HCT116 (cell line): Measurements from ENCODE around the gene STAU1. TPM values are rescaled to one million over a fixed set of nuclear protein-coding genes. Genes with fewer than 3 reads are reported as not detected.

Experiments used
- ATAC-seq: fragments of 200-7000 bp; cut with Tn5 transposase; 2 replicates; pipeline ENCODE4 v1.9.1; 2020; ENCODE audit warnings: mild to moderate bottlenecking, moderate library complexity
- BruUV-seq: library from RNA; stranded (reverse); fragments of 400-500 nt; replicated peaks from 2 replicates; lab custom pipeline; 2021; lab: Mats Ljungman, UMichigan
- CTCF ChIA-PET: fragments of 300-600 bp; sonication (Branson Sonifier 250); formaldehyde crosslinking; loops from one replicate; lab custom pipeline; 2021; ENCODE audit warnings: antibody characterized with exemption; lab: Charles Lee
- POLR2A ChIA-PET: fragments of 300-600, 350-600 bp; sonication (Branson Sonifier 250); formaldehyde crosslinking; loops from one replicate; lab custom pipeline; 2021; ENCODE audit warnings: antibody characterized with exemption; lab: Charles Lee
- RAD21 ChIA-PET, 2 experiments: fragments of 300-600 bp; sonication (Branson Sonifier 250); formaldehyde crosslinking; loops; one replicate each; lab custom pipeline; 2023; ENCODE audit warnings: low total read pairs in 2 of 2; ENCODE audit not compliant: uncharacterized antibody in 2 of 2, unreplicated experiment in 2 of 2, low non-redundant PET in 1 of 2; lab: Charles Lee
- DNase-seq: peaks from one replicate; pipeline ENCODE4 v3.0.0-alpha.2; 2010; ENCODE audit warnings: low read depth, low spot score
- H2AFZ ChIP-seq: fragments of 200-600 bp; shearing (Covaris generic), sonication (generic); 2 replicates; pipeline ENCODE4 v1.6.1; 2017; ENCODE audit warnings: low read depth, mixed run types, mixed read lengths, antibody characterized with exemption, low read length; ENCODE audit not compliant: poor library complexity, severe bottlenecking
- H3K27ac ChIP-seq: 2 replicates; pipeline ENCODE4 v1.5.1; 2012; ENCODE audit warnings: low read depth, low read length
- H3K27me3 ChIP-seq: fragments of 200-600 bp; sonication (generic); 2 replicates; pipeline ENCODE4 v1.6.1; 2016; ENCODE audit warnings: mixed run types, low read length, mixed read lengths; ENCODE audit not compliant: insufficient read depth
- H3K36me3 ChIP-seq, 2 experiments: fragments of 200-500 bp in 1 of 2; fragments of 200-600 bp in 1 of 2; sonication (Bioruptor generic) in 1 of 2; sonication (generic) in 1 of 2; 2 replicates each; pipeline versions ENCODE4 v1.5.1 to v1.6.1; 2014 to 2016; ENCODE audit warnings: low read length in 2 of 2, inconsistent platforms in 1 of 2, mixed read lengths in 1 of 2, mixed run types in 1 of 2; ENCODE audit not compliant: insufficient read depth in 2 of 2, control insufficient read depth in 1 of 2
- H3K4me1 ChIP-seq, 2 experiments: fragments of 200-600 bp in 1 of 2; sonication (generic) in 1 of 2; 2 replicates each; pipeline versions ENCODE4 v1.5.1 to v1.6.1; 2012 to 2017; ENCODE audit warnings: low read length in 2 of 2, inconsistent platforms in 1 of 2, mild to moderate bottlenecking in 1 of 2, mixed read lengths in 1 of 2, mixed run types in 1 of 2, moderate library complexity in 1 of 2; ENCODE audit not compliant: insufficient read depth in 2 of 2, control insufficient read depth in 1 of 2
- H3K4me2 ChIP-seq: fragments of 200-600 bp; sonication (generic); 2 replicates; pipeline ENCODE4 v1.6.1; 2017; ENCODE audit warnings: mixed run types, low read length, mixed read lengths
- H3K4me3 ChIP-seq, 2 experiments: fragments of 200-600 bp in 1 of 2; sonication (generic) in 1 of 2; replicated peaks in 1 of 2; 2 replicates each; pipeline ENCODE4 v1.5.1; 2011 to 2016; ENCODE audit warnings: low read length in 2 of 2, control low read depth in 1 of 2, low read depth in 1 of 2, mild to moderate bottlenecking in 1 of 2, mixed read lengths in 1 of 2, mixed run types in 1 of 2
- H3K79me2 ChIP-seq: fragments of 200-600 bp; sonication (generic); 2 replicates; pipeline ENCODE4 v1.6.1; 2017; ENCODE audit warnings: mild to moderate bottlenecking, mixed run types, low read length, moderate library complexity, mixed read lengths; ENCODE audit not compliant: insufficient read depth
- H3K9ac ChIP-seq: fragments of 200-600 bp; sonication (generic); 2 replicates; pipeline ENCODE4 v1.6.1; 2016; ENCODE audit warnings: low read length, mixed read lengths
- H3K9me2 ChIP-seq: fragments of 200-600 bp; sonication (generic), shearing (Covaris generic); 2 replicates; pipeline ENCODE4 v1.6.1; 2017; ENCODE audit warnings: mixed run types, mild to moderate bottlenecking, moderate library complexity; ENCODE audit not compliant: insufficient read depth
- H3K9me3 ChIP-seq, 2 experiments: fragments of 200-500 bp in 1 of 2; fragments of 200-600 bp in 1 of 2; sonication (Bioruptor generic) in 1 of 2; sonication (generic) in 1 of 2; 2 replicates each; pipeline ENCODE4 v1.6.1; 2014 to 2017; ENCODE audit warnings: low read length in 2 of 2, mixed read lengths in 2 of 2, inconsistent platforms in 1 of 2, low read depth in 1 of 2, mild to moderate bottlenecking in 1 of 2, mixed run types in 1 of 2, moderate library complexity in 1 of 2; ENCODE audit not compliant: control insufficient read depth in 1 of 2, insufficient read depth in 1 of 2
- H4K20me1 ChIP-seq: fragments of 200-600 bp; sonication (generic), shearing (Covaris generic); 2 replicates; pipeline ENCODE4 v1.6.1; 2017; ENCODE audit warnings: mixed run types, mild to moderate bottlenecking, moderate library complexity; ENCODE audit not compliant: insufficient read depth
- CEBPB ChIP-seq: IDR thresholded peaks from 2 replicates; pipeline ENCODE4 v1.6.1; 2012; ENCODE audit warnings: low read depth
- FOSL1 ChIP-seq: IDR thresholded peaks from 2 replicates; pipeline ENCODE4 v1.6.1; 2012; ENCODE audit warnings: low read depth
- POLR2AphosphoS5 ChIP-seq: IDR thresholded peaks from 2 replicates; pipeline ENCODE4 v1.6.1; 2011; ENCODE audit warnings: mild to moderate bottlenecking, low read depth, low read length, moderate library complexity
- REST ChIP-seq: IDR thresholded peaks from 2 replicates; pipeline ENCODE4 v1.6.1; 2012; ENCODE audit warnings: low read depth
- TCF7L2 ChIP-seq: IDR thresholded peaks from 2 replicates; pipeline ENCODE4 v1.7.0; 2011; ENCODE audit warnings: borderline replicate concordance, inconsistent platforms; ENCODE audit not compliant: insufficient read depth, insufficient read length; ENCODE audit errors: extremely low read depth
- intact Hi-C: fragments of 100-400 bp; cut with micrococcal nuclease; formaldehyde crosslinking; loops from 2 replicates; pipeline ENCODE4 v1.10.0; 2022
- total RNA-seq: library from RNA; stranded (reverse); gene quantifications from one replicate; pipeline ENCODE4 v1.2.1, GENCODE V29; 2021; ENCODE audit not compliant: unreplicated experiment

The STAU1 gene
- total RNA-seq, 1 experiment from 2014 or later = 90.3 TPM

DNA sequence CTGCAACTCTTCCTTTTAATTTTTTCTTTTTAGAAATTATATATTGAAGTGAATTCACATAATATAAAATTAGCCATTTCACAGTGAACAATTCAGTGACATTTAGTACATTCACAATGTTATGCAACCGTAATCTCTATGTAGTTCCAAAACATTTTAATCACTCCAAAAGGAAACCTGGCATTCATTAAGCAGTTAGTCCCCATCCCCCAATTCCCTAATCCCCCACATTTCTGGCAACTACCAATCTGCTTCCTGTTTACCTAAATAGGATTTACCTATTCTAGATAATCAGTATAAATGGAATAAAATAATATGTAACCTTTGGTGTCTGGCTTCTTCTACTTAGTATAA, 22.6 kb upstream of the STAU1 start:
- no peaks in the 10 kb centered on the region for H3K36me3 ChIP-seq
- no peak overlapping the region for H2AFZ ChIP-seq
- ChIA-PET CTCF (no interaction called here), RAD21 (no interaction called here), POLR2A (no interaction called here)
- H3K4me1 ChIP-seq = no peaks in the 10 kb centered on the region
- DNase-seq (no peak), ATAC-seq (no peak)
- H4K20me1 ChIP-seq = no peaks in the 10 kb centered on the region; the same call in 1 of the 2 replicates
- no peak for TF ChIP-seq REST
- no peak for TF ChIP-seq POLR2AphosphoS5
- TF ChIP-seq CEBPB = no peak
- no peak for TF ChIP-seq FOSL1
- no peak for TF ChIP-seq TCF7L2
- no peaks in the 10 kb centered on the region for H3K9me2 ChIP-seq
- no TSS peak for BruUV-seq
- no peak overlapping the region for H3K4me2 ChIP-seq
- no peak overlapping the region for H3K9ac ChIP-seq
- H3K27ac ChIP-seq = no peak overlapping the region
- intact Hi-C loops = no loop called here
- peaks cover 6 to 11% of the 10 kb centered on the region in 2 experiments; a peak in 2 of 4 replicates for H3K9me3 ChIP-seq
- H3K4me3 ChIP-seq = no peak overlapping the region
- H3K79me2 ChIP-seq = no peaks in the 10 kb centered on the region
- no peaks in the 10 kb centered on the region for H3K27me3 ChIP-seq
